Middle frontal gyrus (tissue), 1 donor: ENCODE results near the gene SCLT1.
"Not testable (repeated sequence)": the region's sequence is repeated elsewhere in the genome, so short reads cannot be mapped to it uniquely, and the experiment has no call there.

Experiments
- DNase-seq: peaks from one replicate; pipeline ENCODE4 v3.0.0-alpha.2; 2015; ENCODE audit warnings: low spot score; ENCODE audit errors: extremely low spot score

The SCLT1 gene

GRCh38 chr4:129077326-129077725 is 16.0 kb downstream of the SCLT1 start:
- DNase-seq, result no peak

DNA sequence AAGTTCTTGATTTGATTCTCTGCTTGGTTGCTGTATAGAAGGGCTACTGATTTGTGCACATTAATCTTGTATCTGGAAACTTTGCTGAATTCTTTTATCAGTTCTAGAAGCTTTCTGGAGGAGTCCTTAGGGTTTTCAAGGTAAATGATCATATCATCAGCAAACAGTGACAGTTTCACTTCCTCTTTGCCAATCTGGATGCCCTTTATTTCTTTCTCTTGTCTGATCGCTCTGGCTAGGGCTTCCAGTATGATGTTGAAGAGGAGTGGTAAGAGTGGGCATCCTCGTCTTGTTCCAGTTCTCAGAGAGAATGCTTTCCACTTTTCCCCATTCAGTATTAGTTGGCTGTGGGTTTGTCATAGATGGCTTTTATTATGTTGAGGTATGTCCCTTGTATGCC is 23.8 kb downstream of the SCLT1 start:
- not testable (repeated sequence) for DNase-seq

GRCh38 chr4:129064717-129065116 is 28.6 kb downstream of the SCLT1 start:
- DNase-seq, result no peak

DNA sequence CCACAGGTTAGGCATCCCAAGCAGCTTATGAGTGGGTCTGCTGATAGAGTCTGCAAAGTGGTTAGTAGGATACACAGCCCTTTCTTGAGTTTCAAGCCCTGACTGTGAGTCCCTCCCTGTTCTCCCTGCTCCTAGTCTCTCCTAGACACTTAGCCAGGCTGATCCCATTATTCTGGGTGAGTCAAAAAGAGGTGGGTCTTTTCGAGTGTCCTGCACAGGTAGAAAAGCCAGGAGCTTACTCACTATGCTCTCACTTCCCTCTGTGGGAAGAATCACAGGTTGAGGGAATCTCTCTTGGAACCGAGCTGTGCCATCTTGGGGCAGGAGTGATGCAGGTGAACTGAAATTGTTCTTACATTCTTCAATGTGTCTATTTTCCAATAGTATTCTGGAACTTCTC is 29.7 kb downstream of the SCLT1 start:
- no peak for DNase-seq

DNA sequence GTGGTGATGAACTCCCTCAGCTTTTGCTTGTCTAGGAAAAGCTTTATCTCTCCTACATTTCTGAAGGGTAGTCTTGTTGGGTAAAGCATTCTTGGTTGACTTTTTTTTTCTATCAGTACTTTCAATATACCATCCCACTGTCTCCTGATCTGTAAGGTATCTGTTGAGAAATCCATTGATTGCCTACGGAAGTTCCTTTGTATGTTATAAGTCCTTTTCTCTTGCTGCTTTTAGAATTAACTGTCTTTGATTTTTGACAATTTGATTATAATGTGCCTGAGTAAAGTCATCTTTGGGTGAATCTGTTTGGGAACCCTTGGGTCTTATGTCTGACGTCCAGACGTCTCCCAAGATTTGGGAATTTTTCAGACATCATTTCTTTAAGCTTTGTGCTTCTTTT is 30.8 kb downstream of the SCLT1 start:
- no peak for DNase-seq

DNA sequence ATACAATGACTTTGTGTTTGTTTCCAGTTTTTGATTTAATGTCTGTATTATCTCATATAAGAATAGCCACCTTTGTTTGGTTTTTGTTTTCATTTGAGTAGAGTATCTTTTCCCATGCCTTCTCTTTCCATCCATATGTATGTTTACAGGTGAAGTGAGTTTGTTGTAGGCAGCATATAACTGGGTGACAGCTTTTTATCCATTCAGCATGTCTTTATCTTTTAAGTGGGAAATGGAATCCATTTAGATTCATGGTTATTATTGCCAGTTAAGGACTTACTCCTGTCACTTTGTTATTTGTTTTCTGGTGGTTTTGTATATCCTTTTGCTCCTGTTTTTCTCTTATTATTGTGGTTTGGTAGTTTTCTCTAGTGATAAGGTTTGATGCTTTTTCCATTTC is 34.3 kb downstream of the SCLT1 start:
- DNase-seq, result no peak

GRCh38 chr4:129046055-129046959 is 47.0 kb downstream of the SCLT1 start:
- no peak for DNase-seq

DNA sequence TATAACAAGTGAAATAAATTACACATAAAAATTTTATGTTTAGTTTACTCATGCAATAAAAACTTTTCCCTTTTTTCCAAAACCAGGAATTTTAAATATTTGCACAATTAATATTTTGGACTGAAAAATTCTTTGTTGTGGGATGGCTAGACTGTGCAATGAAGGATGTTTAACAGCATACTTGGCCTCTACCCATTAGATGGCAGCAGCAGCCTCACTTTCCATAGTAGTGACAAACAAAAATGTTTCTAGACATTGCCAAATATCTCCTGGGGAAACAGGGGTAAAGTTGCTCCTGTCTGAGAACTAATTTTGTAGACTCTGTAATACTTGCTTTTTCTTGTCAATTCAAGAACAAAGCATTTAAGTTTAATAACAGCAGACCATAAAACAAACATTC is 49.8 kb downstream of the SCLT1 start:
- DNase-seq, result no peak

- no peak for DNase-seq
Observed at GRCh38 chr4:129040471-129040870, 52.9 kb downstream of the SCLT1 start.

DNA sequence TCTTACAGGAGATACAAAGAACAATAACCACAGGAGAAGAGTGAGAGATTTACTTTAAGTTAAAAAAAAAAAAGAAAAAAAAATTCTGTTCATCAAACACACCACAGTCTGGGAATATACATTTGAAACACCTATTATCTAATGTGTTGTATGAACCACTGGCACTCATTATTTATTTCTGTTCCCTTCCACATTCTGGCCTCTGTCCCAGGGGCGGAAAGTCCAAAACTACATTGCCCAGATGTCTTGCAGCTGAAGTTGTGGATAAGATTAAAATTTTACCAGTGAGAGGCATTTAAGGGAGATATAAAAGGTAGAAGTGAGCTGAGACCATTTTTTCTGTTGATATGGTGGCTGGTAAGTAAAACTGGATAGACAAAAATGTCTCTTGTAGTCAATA is 56.2 kb downstream of the SCLT1 start:
- no peak for DNase-seq

- no peak for DNase-seq
Observed at GRCh38 chr4:129014566-129015509, 78.5 kb downstream of the SCLT1 start.

DNA sequence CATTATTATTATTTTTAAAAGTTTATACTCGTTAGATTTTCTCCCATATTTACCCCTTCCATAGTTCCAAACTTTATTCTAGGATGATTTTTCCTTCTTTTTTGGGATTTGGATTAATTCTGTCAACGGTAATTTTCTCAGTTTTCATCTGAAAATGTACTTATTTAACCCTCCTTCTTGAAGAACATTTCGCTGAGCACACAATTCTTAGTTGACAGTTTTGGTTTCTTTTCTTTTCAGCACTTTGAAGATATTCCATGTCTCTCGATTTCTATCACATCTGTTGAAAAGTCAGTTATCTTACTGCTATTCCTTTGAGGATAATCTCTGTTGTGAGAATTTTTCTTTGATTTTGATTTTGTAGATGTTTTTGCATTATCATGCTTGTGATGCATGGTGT is 85.2 kb downstream of the SCLT1 start:
- no peak for DNase-seq

DNA sequence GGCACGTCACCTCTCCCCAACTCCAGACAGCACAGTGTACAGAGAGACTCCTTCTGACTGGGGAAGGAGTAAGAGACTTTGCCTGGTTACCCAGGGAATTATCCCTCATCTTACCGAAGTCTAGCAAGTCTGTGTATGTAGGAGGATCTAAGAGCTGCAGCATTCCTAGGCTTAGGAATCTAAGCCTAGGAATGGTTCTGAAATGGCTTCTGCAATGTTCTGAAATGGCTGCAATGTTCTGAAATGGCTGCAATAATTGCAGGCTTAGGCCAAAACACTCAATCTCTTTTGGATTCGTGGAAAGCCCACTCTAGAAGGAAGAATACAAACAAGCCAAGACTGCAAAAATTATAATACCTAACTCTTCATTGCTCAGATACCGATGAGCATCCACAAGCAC is 106.4 kb downstream of the SCLT1 start:
- DNase-seq, result no peak

GRCh38 chr4:128986019-128986418 is 107.3 kb downstream of the SCLT1 start:
- no peak for DNase-seq

DNA sequence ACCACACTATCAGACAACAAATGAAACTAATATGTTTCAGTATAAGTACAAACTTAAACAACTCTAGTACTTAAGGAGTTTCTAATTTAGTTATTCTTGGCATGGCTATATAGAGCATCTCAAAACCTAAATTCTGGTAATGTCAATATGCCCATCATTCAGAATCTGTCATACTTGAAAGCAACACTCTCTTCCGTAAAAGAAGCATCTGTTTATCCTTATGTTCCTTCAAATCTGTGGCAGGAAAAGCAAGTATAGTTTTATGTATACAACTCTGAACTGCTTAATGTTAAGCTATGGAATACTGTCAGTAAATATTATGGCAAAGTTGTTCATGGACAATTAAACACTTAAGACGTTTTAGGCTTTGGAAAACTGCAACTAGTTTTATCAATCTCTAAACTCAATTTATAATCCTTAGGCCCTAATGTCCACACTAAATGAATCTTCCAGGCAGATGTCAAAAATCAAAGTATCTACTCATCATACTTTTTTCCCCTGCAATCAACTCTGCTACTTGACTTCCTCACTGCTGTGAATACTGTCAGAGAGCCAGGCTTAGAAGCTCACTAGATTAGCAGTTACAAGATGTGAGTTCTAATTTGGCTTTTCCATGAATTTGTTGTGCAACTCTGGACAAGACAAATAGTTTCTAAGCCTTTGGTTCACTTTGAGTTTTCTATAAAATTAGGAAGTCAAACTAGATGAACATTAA is 109.4 kb downstream of the SCLT1 start:
- DNase-seq, result no peak

DNA sequence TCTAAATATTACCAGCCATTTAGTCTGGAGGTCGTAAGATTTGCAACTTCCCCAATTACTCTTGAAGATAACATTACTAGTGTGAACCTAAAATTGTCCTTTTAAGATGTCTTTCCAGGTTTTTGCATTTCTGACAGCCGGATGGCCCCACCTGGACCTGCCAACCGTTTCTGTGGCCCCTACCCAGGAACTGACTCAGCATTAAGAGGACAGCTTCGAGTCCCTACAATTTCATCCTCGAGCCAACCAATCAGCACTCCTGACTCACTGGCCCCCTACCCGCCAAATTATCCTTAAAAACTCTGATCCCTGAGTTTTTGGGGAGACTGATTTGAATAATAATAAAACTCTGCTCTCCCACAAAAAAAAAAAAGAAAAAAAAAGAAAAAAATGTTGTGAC is 112.0 kb downstream of the SCLT1 start:
- DNase-seq, result no peak

DNA sequence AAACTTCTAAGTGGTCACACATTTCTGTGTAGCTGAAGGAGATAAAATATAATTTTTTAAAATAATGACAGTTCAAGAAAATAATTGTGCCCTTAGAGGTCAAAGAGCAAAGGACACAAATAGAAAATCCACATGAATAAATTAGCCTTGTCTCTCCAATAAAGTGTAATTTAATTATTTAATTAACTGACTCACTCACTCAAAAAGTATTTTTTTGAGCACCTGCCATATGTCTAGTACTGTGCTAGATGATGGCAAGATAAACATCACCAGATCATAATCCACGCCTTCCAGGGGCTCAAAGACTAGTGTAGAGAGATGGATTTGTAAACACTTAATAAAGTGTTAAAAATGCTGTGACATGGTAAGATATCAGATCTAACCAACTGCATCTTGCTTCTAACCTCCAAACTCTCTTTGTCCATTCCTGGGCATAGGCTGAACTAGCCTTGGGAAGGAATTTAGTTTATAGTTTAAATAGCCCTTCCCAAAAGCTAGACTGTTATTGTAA is 112.5 kb downstream of the SCLT1 start:
- DNase-seq, result no peak

GRCh38 chr4:128979934-128980333 is 113.4 kb downstream of the SCLT1 start:
- peak; percentile 43 for DNase-seq

DNA sequence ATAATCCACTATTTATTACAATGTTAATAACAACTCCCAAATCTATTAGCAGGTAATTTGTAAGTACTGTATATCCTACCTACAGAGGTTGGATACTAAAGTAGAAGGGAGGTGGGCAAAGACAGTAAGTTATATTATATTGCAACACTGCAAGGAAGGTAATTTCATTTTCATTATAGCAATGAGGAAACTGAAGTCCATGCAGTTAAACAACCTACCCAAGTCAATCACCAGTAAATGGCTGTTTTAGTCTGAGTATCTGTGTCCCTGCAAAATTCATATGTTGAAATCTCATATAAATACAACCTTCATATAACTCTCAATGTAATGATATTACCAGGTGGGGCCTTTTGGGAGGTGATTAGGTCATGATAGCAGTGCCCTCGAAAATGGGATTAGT is 114.4 kb downstream of the SCLT1 start:
- no peak for DNase-seq

DNA sequence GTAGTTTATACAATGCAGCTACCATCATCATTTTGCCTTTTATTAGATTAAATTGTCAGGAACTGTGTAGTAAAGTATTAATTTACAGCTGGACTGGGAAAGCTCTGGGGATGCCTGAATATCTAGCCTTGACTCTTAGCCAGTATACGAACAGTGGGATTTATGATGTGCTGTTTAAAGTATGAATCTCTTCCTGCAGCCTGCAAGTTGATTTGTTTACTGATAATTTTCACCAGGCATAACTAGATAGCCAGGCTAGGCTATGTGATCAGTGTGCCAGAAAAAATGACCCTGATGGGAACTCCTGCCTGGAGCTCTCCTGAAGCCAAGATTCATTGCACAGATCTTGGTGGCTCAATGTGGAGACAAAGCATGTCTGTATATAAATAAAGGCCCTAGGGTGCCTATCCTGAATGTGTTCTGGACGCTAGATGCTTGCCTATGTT is 119.2 kb downstream of the SCLT1 start:
- DNase-seq, result no peak

- DNase-seq, result no peak
Observed at GRCh38 chr4:128973384-128973783, 120.0 kb downstream of the SCLT1 start.
